SK-N-SH (cell line): Measurements from ENCODE around the gene HOXB8. TPM values are rescaled to one million over a fixed set of nuclear protein-coding genes. Genes with fewer than 3 reads are reported as not detected.

ENCODE experiments used
- CTCF ChIA-PET: fragments of 300-600, 350-600 bp; formaldehyde crosslinking; extraction: SDS; loops from one replicate; lab custom pipeline; 2021; lab: Yijun Ruan, JAX
- POLR2A ChIA-PET: fragments of 350-600 bp; sonication (Branson Sonifier 250); formaldehyde crosslinking; extraction: SDS; loops from one replicate; lab custom pipeline; 2020; ENCODE audit warnings: antibody characterized with exemption, inconsistent platforms; lab: Yijun Ruan, JAX
- DNase-seq: peaks from one replicate; pipeline ENCODE4 v3.0.0; 2012
- H2AFZ ChIP-seq: fragments of 200-600 bp; sonication (generic); 2 replicates; pipeline ENCODE4 v1.8.1; 2016; ENCODE audit warnings: antibody characterized with exemption, mild to moderate bottlenecking, low read depth
- H3F3A ChIP-seq: fragments of 200-600 bp; sonication (generic); replicated peaks from 2 replicates; pipeline ENCODE3; 2016; ENCODE audit warnings: antibody characterized with exemption, mild to moderate bottlenecking; ENCODE audit not compliant: insufficient read depth
- H3K27ac ChIP-seq, 2 experiments: fragments of 200-500 bp in 1 of 2; fragments of 200-600 bp in 1 of 2; sonication (Bioruptor generic) in 1 of 2; sonication (generic), shearing (Covaris generic) in 1 of 2; 2 replicates each; pipeline versions ENCODE4 v1.5.1 to v1.6.1; 2014 to 2016; ENCODE audit warnings: low read depth in 2 of 2, inconsistent platforms in 1 of 2, low read length in 1 of 2, mild to moderate bottlenecking in 1 of 2, mixed read lengths in 1 of 2
- H3K27me3 ChIP-seq: fragments of 200-600 bp; sonication (generic), shearing (Covaris generic); 2 replicates; pipeline ENCODE4 v1.6.1; 2016; ENCODE audit warnings: mixed run types; ENCODE audit not compliant: insufficient read depth
- H3K36me3 ChIP-seq, 2 experiments: fragments of 200-500 bp in 1 of 2; fragments of 200-600 bp in 1 of 2; sonication (Bioruptor generic) in 1 of 2; sonication (generic) in 1 of 2; replicated peaks in 1 of 2; 2 replicates each; pipeline versions ENCODE3 to v1.5.1; 2014 to 2016; ENCODE audit warnings: low read length in 1 of 2, mild to moderate bottlenecking in 1 of 2; ENCODE audit not compliant: insufficient read depth in 2 of 2, control insufficient read depth in 1 of 2
- H3K4me1 ChIP-seq, 2 experiments: fragments of 200-500 bp in 1 of 2; fragments of 200-600 bp in 1 of 2; sonication (Bioruptor generic) in 1 of 2; sonication (generic), shearing (Covaris generic) in 1 of 2; 2 replicates each; pipeline versions ENCODE4 v1.5.1 to v1.6.1; 2014 to 2016; ENCODE audit warnings: low read depth in 1 of 2, low read length in 1 of 2, mixed run types in 1 of 2; ENCODE audit not compliant: insufficient read depth in 2 of 2, control insufficient read depth in 1 of 2
- H3K4me2 ChIP-seq: fragments of 200-600 bp; sonication (generic), shearing (Covaris generic); 2 replicates; pipeline ENCODE4 v1.6.1; 2017; ENCODE audit warnings: mixed run types
- H3K4me3 ChIP-seq, 2 experiments: fragments of 200-500 bp in 1 of 2; fragments of 200-600 bp in 1 of 2; sonication (Bioruptor generic) in 1 of 2; sonication (generic), shearing (Covaris generic) in 1 of 2; 2 replicates each; pipeline versions ENCODE4 v1.5.1 to v1.8.1; 2014 to 2016; ENCODE audit warnings: low read depth in 2 of 2, inconsistent platforms in 1 of 2, low read length in 1 of 2, mild to moderate bottlenecking in 1 of 2, mixed read lengths in 1 of 2, moderate library complexity in 1 of 2
- H3K79me2 ChIP-seq: fragments of 200-600 bp; sonication (generic); 2 replicates; pipeline ENCODE4 v1.8.1; 2017; ENCODE audit warnings: mild to moderate bottlenecking; ENCODE audit not compliant: insufficient read depth
- H3K9ac ChIP-seq: fragments of 200-600 bp; sonication (generic); 2 replicates; pipeline ENCODE4 v1.6.1; 2017; ENCODE audit warnings: mixed run types
- H3K9me2 ChIP-seq: fragments of 200-600 bp; sonication (generic); 2 replicates; pipeline ENCODE4 v1.6.1; 2017; ENCODE audit warnings: mixed run types
- H3K9me3 ChIP-seq: fragments of 200-600 bp; sonication (generic); 2 replicates; pipeline ENCODE4 v1.6.1; 2017; ENCODE audit warnings: mixed run types, mild to moderate bottlenecking, moderate library complexity
- H4K20me1 ChIP-seq: fragments of 200-600 bp; sonication (generic); 2 replicates; pipeline ENCODE4 v1.6.1; 2017; ENCODE audit warnings: mild to moderate bottlenecking, mixed run types; ENCODE audit not compliant: insufficient read depth
- CHD2 ChIP-seq: fragments of 150-350 bp; IDR thresholded peaks from 2 replicates; pipeline ENCODE4 v1.6.1; 2018; ENCODE audit warnings: low read length; ENCODE audit not compliant: partially characterized antibody
- ELF1 ChIP-seq: IDR thresholded peaks from 2 replicates; pipeline ENCODE4 v1.4.0; 2012
- EP300 ChIP-seq, 2 experiments: IDR thresholded peaks; 2 replicates each; pipeline versions ENCODE4 v1.4.0 to v1.6.1; 2012; ENCODE audit warnings: borderline replicate concordance in 1 of 2, low read depth in 1 of 2, low read length in 1 of 2
- FOSL2 ChIP-seq: IDR thresholded peaks from 2 replicates; pipeline ENCODE4 v1.4.0; 2012; ENCODE audit warnings: low read depth, mild to moderate bottlenecking, moderate library complexity, borderline replicate concordance
- FOXM1 ChIP-seq: IDR thresholded peaks from 2 replicates; pipeline ENCODE4 v1.4.0; 2012; ENCODE audit warnings: low read depth, mild to moderate bottlenecking
- GATA2 ChIP-seq: sonication (generic); formaldehyde crosslinking; IDR thresholded peaks from 2 replicates; pipeline ENCODE4 v1.5.0; 2020; ENCODE audit warnings: mild to moderate bottlenecking, missing genetic modification reagents
- MEF2A ChIP-seq: IDR thresholded peaks from 2 replicates; pipeline ENCODE4 v1.4.0; 2012; ENCODE audit warnings: low read depth, borderline replicate concordance
- NFIC ChIP-seq: IDR thresholded peaks from 2 replicates; pipeline ENCODE4 v1.4.0; 2012; ENCODE audit warnings: borderline replicate concordance
- NRF1 ChIP-seq: IDR thresholded peaks from 2 replicates; pipeline ENCODE4 v1.6.1; 2012; ENCODE audit warnings: low read depth, mild to moderate bottlenecking, low read length
- RAD21 ChIP-seq: IDR thresholded peaks from 2 replicates; pipeline ENCODE4 v1.6.1; 2012; ENCODE audit warnings: mild to moderate bottlenecking, low read length
- RXRA ChIP-seq: IDR thresholded peaks from 2 replicates; pipeline ENCODE4 v1.4.0; 2012; ENCODE audit warnings: low read depth, mild to moderate bottlenecking, borderline replicate concordance
- TCF12 ChIP-seq: IDR thresholded peaks from 2 replicates; pipeline ENCODE4 v1.4.0; 2012
- TEAD4 ChIP-seq: IDR thresholded peaks from 2 replicates; pipeline ENCODE4 v1.4.0; 2012; ENCODE audit warnings: mild to moderate bottlenecking, borderline replicate concordance; ENCODE audit not compliant: insufficient read depth
- YY1 ChIP-seq: IDR thresholded peaks from 2 replicates; pipeline ENCODE4 v1.4.0; 2012; ENCODE audit warnings: low read depth, mild to moderate bottlenecking
- WGBS: methylation state at CpG from one replicate; pipeline ENCODE4 v1.1.6; 2017; ENCODE audit warnings: low lambda C conversion rate; 5-methylcytosine and 5-hydroxymethylcytosine counted together
- polyA plus RNA-seq, 3 experiments: library from polyadenylated mRNA; depleted of rRNA; stranded (reverse); fragments of >200 nt; gene quantifications; 2 replicates each; pipeline ENCODE4 v1.2.3, GENCODE V29; 2012
- TF ChIP-seq, protein P1 (sequence below): fragments of 200-600 bp; sonication (generic); IDR thresholded peaks from 2 replicates; pipeline ENCODE4 v1.6.1; 2017; ENCODE audit warnings: antibody characterized with exemption, mild to moderate bottlenecking, moderate library complexity
- TF ChIP-seq, protein P2 (sequence below): fragments of 150-350 bp; IDR thresholded peaks from 2 replicates; pipeline ENCODE4 v1.6.1; 2017; ENCODE audit warnings: antibody characterized with exemption, low read length, low read depth, borderline replicate concordance
- TF ChIP-seq, protein P3 (sequence below): IDR thresholded peaks from 2 replicates; pipeline ENCODE4; 2012
- TF ChIP-seq, protein P4 (sequence below): IDR thresholded peaks from 2 replicates; pipeline ENCODE4 v1.4.0; 2012; ENCODE audit warnings: low read depth, borderline replicate concordance

Gene HOXB8
- polyA plus RNA-seq, 1 of the 3 experiments (the other 2 are of a cell fraction) = not detected

DNA sequence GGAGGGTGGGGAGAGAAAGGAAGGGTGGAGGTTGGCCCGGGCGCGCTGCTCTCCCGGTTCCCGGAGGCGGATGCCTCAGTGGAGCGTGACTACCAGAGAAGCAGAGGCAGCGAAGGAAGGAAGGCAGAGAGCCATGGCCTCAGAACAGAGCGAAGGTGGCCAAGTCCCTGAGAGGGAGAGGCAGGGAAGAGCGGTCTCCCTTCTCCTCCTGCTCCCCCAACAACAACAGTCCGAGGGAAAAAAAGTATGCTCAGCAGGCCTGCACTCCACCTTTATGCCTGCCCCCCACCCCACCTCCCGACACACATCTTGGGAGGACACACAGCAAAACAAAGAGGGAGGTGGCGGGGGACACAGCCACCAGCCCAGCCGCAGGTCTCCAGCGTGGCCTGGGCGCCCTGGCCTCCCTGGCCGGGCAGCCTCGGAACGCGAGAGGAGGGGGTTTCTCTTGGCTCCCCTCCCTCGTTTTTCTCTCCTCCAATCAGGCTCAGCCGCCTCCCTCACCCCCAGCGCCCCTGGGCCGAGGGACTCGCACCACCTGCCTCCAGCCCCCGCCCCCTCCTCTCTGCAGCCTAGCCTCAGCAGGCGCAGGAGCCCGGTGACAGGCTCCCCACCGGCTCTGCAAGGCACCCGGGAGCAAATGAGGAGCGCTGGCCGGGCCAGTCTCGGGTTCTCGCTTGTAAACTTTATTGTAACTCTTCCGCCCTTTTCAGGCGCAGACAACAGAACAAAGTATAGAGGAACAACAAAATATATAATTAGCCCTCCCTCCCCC is 3.2 kb downstream of the HOXB8 start (continued):
- TF ChIP-seq, protein P1, sequence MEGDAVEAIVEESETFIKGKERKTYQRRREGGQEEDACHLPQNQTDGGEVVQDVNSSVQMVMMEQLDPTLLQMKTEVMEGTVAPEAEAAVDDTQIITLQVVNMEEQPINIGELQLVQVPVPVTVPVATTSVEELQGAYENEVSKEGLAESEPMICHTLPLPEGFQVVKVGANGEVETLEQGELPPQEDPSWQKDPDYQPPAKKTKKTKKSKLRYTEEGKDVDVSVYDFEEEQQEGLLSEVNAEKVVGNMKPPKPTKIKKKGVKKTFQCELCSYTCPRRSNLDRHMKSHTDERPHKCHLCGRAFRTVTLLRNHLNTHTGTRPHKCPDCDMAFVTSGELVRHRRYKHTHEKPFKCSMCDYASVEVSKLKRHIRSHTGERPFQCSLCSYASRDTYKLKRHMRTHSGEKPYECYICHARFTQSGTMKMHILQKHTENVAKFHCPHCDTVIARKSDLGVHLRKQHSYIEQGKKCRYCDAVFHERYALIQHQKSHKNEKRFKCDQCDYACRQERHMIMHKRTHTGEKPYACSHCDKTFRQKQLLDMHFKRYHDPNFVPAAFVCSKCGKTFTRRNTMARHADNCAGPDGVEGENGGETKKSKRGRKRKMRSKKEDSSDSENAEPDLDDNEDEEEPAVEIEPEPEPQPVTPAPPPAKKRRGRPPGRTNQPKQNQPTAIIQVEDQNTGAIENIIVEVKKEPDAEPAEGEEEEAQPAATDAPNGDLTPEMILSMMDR = no peak
- no peak for TF ChIP-seq RAD21
- TF ChIP-seq TCF12 = no peak
- TF ChIP-seq MEF2A = no peak
- TF ChIP-seq FOSL2 = no peak
- TF ChIP-seq, protein P2, sequence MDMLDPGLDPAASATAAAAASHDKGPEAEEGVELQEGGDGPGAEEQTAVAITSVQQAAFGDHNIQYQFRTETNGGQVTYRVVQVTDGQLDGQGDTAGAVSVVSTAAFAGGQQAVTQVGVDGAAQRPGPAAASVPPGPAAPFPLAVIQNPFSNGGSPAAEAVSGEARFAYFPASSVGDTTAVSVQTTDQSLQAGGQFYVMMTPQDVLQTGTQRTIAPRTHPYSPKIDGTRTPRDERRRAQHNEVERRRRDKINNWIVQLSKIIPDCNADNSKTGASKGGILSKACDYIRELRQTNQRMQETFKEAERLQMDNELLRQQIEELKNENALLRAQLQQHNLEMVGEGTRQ = no peak
- TF ChIP-seq NFIC = no peak
- no peak for TF ChIP-seq FOXM1
- TF ChIP-seq, protein P3, sequence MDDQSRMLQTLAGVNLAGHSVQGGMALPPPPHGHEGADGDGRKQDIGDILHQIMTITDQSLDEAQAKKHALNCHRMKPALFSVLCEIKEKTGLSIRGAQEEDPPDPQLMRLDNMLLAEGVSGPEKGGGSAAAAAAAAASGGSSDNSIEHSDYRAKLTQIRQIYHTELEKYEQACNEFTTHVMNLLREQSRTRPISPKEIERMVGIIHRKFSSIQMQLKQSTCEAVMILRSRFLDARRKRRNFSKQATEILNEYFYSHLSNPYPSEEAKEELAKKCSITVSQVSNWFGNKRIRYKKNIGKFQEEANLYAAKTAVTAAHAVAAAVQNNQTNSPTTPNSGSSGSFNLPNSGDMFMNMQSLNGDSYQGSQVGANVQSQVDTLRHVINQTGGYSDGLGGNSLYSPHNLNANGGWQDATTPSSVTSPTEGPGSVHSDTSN = no peak
- no peak for TF ChIP-seq GATA2 (CRISPR knock-in tag)

DNA sequence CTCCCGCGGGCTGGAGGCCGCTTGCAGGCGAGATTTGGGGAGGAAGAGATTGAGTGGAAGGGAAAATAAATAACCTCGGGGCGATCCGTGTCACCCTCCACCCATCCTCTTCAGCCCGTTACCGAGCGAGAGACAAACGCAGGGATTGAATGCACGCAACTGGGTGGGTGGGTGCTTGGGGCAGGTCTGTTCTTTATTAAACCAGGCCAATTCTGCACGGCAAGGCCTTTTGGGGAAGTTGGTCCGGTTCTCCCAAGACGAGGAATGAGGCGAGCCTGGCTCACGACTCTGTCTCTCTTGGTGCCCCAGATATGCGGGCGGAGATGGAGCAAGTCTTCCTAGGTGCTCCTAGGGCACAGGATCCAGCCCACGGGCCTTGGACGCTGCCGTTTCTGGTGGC is 3.9 kb downstream of the HOXB8 start:
- ChIA-PET CTCF (no interaction called here), POLR2A (no interaction called here)
- WGBS = 4% methylated on average over 22 of the region's 22 CpGs
- Histone ChIP-seq H3K27ac (no peak overlapping the region), H3K4me1 (no peaks in the 10 kb centered on the region; a peak in 1 of 4 replicates), H3K36me3 (no peaks in the 10 kb centered on the region), H3K9ac (no peak overlapping the region), H4K20me1 (peaks cover 15% of the 10 kb centered on the region), H3K9me2 (no peaks in the 10 kb centered on the region), H2AFZ (peak overlapping the region; percentile 78; the same call in 1 of the 2 replicates), H3F3A (no peaks in the 10 kb centered on the region), H3K27me3 (peaks cover 99% of the 10 kb centered on the region), H3K4me2 (0 out of 2 replicates have a peak overlapping the region, but pooled peaks have one; percentile 45), H3K4me3 (no peak overlapping the region), H3K9me3 (no peaks in the 10 kb centered on the region), H3K79me2 (no peaks in the 10 kb centered on the region)
- DNase-seq = no peak
- no peak for TF ChIP-seq ELF1
- TF ChIP-seq FOXM1 = no peak
- TF ChIP-seq EP300 (IDR thresholded peaks at IDR 0.05; ENCODE audit: borderline replicate concordance in 1 of 2, low read depth in 1 of 2, low read length in 1 of 2) = no peak
- TF ChIP-seq FOSL2 = no peak
- no peak for TF ChIP-seq GATA2 (CRISPR knock-in tag)
- no peak for TF ChIP-seq NRF1
- TF ChIP-seq YY1 = no peak
- TF ChIP-seq CHD2 = no peak
- no peak for TF ChIP-seq MEF2A
- no peak for TF ChIP-seq TEAD4
- no peak for TF ChIP-seq RXRA
- TF ChIP-seq, protein P4, sequence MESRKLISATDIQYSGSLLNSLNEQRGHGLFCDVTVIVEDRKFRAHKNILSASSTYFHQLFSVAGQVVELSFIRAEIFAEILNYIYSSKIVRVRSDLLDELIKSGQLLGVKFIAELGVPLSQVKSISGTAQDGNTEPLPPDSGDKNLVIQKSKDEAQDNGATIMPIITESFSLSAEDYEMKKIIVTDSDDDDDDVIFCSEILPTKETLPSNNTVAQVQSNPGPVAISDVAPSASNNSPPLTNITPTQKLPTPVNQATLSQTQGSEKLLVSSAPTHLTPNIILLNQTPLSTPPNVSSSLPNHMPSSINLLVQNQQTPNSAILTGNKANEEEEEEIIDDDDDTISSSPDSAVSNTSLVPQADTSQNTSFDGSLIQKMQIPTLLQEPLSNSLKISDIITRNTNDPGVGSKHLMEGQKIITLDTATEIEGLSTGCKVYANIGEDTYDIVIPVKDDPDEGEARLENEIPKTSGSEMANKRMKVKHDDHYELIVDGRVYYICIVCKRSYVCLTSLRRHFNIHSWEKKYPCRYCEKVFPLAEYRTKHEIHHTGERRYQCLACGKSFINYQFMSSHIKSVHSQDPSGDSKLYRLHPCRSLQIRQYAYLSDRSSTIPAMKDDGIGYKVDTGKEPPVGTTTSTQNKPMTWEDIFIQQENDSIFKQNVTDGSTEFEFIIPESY = no peak
